ENCODE measurements around the gene IFIT2. TPM values are rescaled to one million over a fixed set of nuclear protein-coding genes. Genes with fewer than 3 reads are reported as not detected.

The IFIT2 gene
- total and polyA plus RNA-seq, 2 experiments from 2014 or later: 2.9 to 4.6 TPM

DNA sequence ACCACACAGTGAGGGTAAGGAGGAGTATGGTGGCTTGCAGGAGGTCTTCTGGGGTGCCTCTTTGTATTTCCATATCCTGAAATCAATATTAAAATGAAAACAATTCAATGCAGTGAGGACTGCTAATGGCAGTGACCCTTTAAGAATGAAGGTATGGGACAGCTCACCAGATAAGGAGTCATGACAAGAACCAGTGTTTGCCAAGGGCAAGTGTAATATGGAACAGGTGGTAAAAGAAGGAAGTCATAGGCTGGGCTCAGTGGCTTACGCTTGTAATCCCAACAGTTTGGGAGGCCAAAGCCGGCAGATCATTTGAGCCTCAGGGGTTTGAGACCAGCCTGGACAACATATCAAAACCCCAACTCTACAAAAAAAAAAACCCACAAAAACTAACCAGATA, 30.3 kb upstream of the IFIT2 start:
- H2AFZ ChIP-seq: no peak overlapping the region
- H3K4me3 ChIP-seq: no peak overlapping the region
- no peak overlapping the region for H3K27ac ChIP-seq
- TF ChIP-seq EZH2 (IDR thresholded peaks at IDR 0.05; ENCODE audit: borderline replicate concordance) (no peak), EZH2phosphoT487 (IDR thresholded peaks at IDR 0.05; ENCODE audit: low read depth, severe bottlenecking, unreplicated experiment) (no peak)
- TF ChIP-seq, protein P1, sequence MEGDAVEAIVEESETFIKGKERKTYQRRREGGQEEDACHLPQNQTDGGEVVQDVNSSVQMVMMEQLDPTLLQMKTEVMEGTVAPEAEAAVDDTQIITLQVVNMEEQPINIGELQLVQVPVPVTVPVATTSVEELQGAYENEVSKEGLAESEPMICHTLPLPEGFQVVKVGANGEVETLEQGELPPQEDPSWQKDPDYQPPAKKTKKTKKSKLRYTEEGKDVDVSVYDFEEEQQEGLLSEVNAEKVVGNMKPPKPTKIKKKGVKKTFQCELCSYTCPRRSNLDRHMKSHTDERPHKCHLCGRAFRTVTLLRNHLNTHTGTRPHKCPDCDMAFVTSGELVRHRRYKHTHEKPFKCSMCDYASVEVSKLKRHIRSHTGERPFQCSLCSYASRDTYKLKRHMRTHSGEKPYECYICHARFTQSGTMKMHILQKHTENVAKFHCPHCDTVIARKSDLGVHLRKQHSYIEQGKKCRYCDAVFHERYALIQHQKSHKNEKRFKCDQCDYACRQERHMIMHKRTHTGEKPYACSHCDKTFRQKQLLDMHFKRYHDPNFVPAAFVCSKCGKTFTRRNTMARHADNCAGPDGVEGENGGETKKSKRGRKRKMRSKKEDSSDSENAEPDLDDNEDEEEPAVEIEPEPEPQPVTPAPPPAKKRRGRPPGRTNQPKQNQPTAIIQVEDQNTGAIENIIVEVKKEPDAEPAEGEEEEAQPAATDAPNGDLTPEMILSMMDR (IDR thresholded peaks at IDR 0.05; ENCODE audit: poor library complexity): no peak
- no peaks in the 10 kb centered on the region for H3K79me2 ChIP-seq
- H3K4me1 ChIP-seq (ENCODE audit: insufficient read depth): peaks cover 12% of the 10 kb centered on the region
- DNase-seq (ENCODE audit: low spot score): no peak
- no peak overlapping the region for H3K4me2 ChIP-seq
- WGBS (ENCODE audit: low lambda C conversion rate, missing lambda C conversion rate): 63% methylated on average over 2 of the region's 2 CpGs
- H3K27me3 ChIP-seq: no peaks in the 10 kb centered on the region
- no peaks in the 10 kb centered on the region for H3K9me3 ChIP-seq (ENCODE audit: low read depth)
- H4K20me1 ChIP-seq (ENCODE audit: insufficient read depth, poor library complexity, severe bottlenecking): no peaks in the 10 kb centered on the region
- no peaks in the 10 kb centered on the region for H3K9me2 ChIP-seq (replicated peaks; ENCODE audit: insufficient read depth)
- H3K36me3 ChIP-seq (replicated peaks; ENCODE audit: insufficient read depth, low read depth): no peaks in the 10 kb centered on the region

DNA sequence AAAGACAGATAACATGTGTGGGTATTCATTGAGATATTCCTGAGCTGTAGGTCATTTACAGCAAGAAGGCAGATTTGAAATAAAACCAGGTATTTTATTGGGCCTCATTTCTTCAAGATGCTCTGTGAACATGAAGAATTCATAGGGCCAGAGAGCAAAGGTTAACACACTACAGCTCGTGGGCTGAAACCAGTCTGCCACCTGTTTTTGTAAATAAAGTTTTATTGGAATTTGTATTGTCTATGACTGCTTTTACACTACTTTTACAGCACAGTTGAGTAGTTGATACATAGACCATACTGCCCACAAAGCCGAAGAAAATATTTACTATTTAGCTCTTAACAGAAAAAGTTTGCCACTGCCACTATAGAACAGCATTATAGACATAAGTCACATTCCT, 28.2 kb upstream of the IFIT2 start:
- no peaks in the 10 kb centered on the region for H4K20me1 ChIP-seq (ENCODE audit: insufficient read depth, poor library complexity, severe bottlenecking)
- no peak overlapping the region for H2AFZ ChIP-seq
- WGBS (ENCODE audit: low lambda C conversion rate, missing lambda C conversion rate): 55% methylated on average over 2 of the region's 2 CpGs
- DNase-seq (ENCODE audit: low spot score): no peak
- peaks cover 24% of the 10 kb centered on the region for H3K4me1 ChIP-seq (ENCODE audit: insufficient read depth)
- no peaks in the 10 kb centered on the region for H3K27me3 ChIP-seq
- H3K36me3 ChIP-seq (replicated peaks; ENCODE audit: insufficient read depth, low read depth): no peaks in the 10 kb centered on the region
- no peaks in the 10 kb centered on the region for H3K9me3 ChIP-seq (ENCODE audit: low read depth)
- H3K9me2 ChIP-seq (replicated peaks; ENCODE audit: insufficient read depth): no peaks in the 10 kb centered on the region
- no peaks in the 10 kb centered on the region for H3K79me2 ChIP-seq
- H3K4me2 ChIP-seq: no peak overlapping the region
- no peak overlapping the region for H3K4me3 ChIP-seq
- no peak for TF ChIP-seq EZH2 (IDR thresholded peaks at IDR 0.05; ENCODE audit: borderline replicate concordance)
- TF ChIP-seq, protein P1 (IDR thresholded peaks at IDR 0.05; ENCODE audit: poor library complexity): no peak
- TF ChIP-seq EZH2phosphoT487 (IDR thresholded peaks at IDR 0.05; ENCODE audit: low read depth, severe bottlenecking, unreplicated experiment): no peak
- H3K27ac ChIP-seq: no peak overlapping the region

DNA sequence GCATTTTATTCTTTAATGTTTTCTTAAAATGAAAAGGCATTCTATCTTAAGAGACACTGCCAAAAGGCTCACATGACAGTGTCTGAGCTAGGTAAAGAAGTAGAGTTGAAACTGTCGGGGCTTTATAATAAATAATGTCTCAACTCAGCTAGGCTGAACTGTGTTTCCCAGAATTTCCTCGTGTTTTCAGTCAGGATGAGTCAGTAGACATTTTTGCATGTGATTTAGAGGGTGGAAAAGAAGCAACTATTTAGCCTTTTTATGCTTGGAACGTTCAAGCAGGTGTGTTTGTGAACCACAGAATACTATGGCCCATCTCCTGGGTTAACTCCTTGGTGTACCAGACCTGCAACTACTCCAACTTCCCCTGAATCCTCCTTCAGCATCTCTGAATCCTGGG, 26.9 kb upstream of the IFIT2 start:
- H3K27ac ChIP-seq: peak overlapping the region; percentile 18
- H2AFZ ChIP-seq: no peak overlapping the region
- no peaks in the 10 kb centered on the region for H4K20me1 ChIP-seq (ENCODE audit: insufficient read depth, poor library complexity, severe bottlenecking)
- H3K79me2 ChIP-seq: no peaks in the 10 kb centered on the region
- no peaks in the 10 kb centered on the region for H3K27me3 ChIP-seq
- peaks cover 24% of the 10 kb centered on the region for H3K4me1 ChIP-seq (ENCODE audit: insufficient read depth)
- no peak for DNase-seq (ENCODE audit: low spot score)
- H3K36me3 ChIP-seq (replicated peaks; ENCODE audit: insufficient read depth, low read depth): no peaks in the 10 kb centered on the region
- no peaks in the 10 kb centered on the region for H3K9me3 ChIP-seq (ENCODE audit: low read depth)
- H3K9me2 ChIP-seq (replicated peaks; ENCODE audit: insufficient read depth): no peaks in the 10 kb centered on the region
- TF ChIP-seq EZH2phosphoT487 (IDR thresholded peaks at IDR 0.05; ENCODE audit: low read depth, severe bottlenecking, unreplicated experiment) (no peak), EZH2 (IDR thresholded peaks at IDR 0.05; ENCODE audit: borderline replicate concordance) (no peak)
- TF ChIP-seq, protein P1 (IDR thresholded peaks at IDR 0.05; ENCODE audit: poor library complexity): no peak
- no peak overlapping the region for H3K4me2 ChIP-seq
- 45% methylated on average over 3 of the region's 3 CpGs for WGBS (ENCODE audit: low lambda C conversion rate, missing lambda C conversion rate)
- no peak overlapping the region for H3K4me3 ChIP-seq

DNA sequence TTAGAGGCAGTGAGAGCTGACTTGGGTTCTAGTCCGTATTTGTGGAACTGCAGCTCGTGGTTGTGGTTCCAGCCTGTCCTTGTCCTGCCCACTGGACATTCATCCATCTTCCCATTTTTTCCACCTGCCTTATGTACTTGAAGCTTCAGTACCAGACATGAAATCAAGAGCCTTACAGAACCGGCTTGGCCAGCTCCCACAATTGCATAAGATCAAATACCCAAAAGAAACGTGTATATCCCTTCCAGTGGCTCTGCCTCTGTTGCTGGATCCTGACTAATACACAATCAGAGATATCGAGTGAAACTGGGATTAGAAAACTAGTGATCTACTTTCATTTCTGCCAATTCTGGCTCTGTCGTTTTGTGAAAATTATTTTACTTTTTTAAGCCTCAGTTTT, 26.5 kb upstream of the IFIT2 start:
- no peak overlapping the region for H3K4me3 ChIP-seq
- H3K79me2 ChIP-seq: no peaks in the 10 kb centered on the region
- no peaks in the 10 kb centered on the region for H3K9me2 ChIP-seq (replicated peaks; ENCODE audit: insufficient read depth)
- WGBS (ENCODE audit: low lambda C conversion rate, missing lambda C conversion rate): 78% methylated on average over 6 of the region's 6 CpGs
- H4K20me1 ChIP-seq (ENCODE audit: insufficient read depth, poor library complexity, severe bottlenecking): no peaks in the 10 kb centered on the region
- peak overlapping the region; percentile 18 for H3K27ac ChIP-seq
- no peaks in the 10 kb centered on the region for H3K9me3 ChIP-seq (ENCODE audit: low read depth)
- H3K4me1 ChIP-seq (ENCODE audit: insufficient read depth): peaks cover 20% of the 10 kb centered on the region
- H3K4me2 ChIP-seq: no peak overlapping the region
- no peaks in the 10 kb centered on the region for H3K27me3 ChIP-seq
- no peaks in the 10 kb centered on the region for H3K36me3 ChIP-seq (replicated peaks; ENCODE audit: insufficient read depth, low read depth)
- TF ChIP-seq, protein P1 (IDR thresholded peaks at IDR 0.05; ENCODE audit: poor library complexity): no peak
- TF ChIP-seq EZH2 (IDR thresholded peaks at IDR 0.05; ENCODE audit: borderline replicate concordance) (no peak), EZH2phosphoT487 (IDR thresholded peaks at IDR 0.05; ENCODE audit: low read depth, severe bottlenecking, unreplicated experiment) (no peak)
- DNase-seq (ENCODE audit: low spot score): no peak
- no peak overlapping the region for H2AFZ ChIP-seq
